Loucy (cell line): ENCODE data around the gene LDLRAD4.
"Not testable (repeated sequence)": the region's sequence is repeated elsewhere in the genome, so short reads cannot be mapped to it uniquely, and the experiment has no call there.

Experiments used
- EZH2phosphoT487 ChIP-seq: fragments of 200-600 bp; IDR thresholded peaks from 2 replicates; pipeline ENCODE4 v1.6.1; 2018; ENCODE audit warnings: antibody characterized with exemption, mild to moderate bottlenecking, moderate library complexity, borderline replicate concordance
- TF ChIP-seq, protein P1 (sequence below): fragments of 200-600 bp; sonication (generic); conservative IDR thresholded peaks from 2 replicates; pipeline ENCODE4 v1.5.1; 2014; ENCODE audit warnings: mild to moderate bottlenecking, antibody characterized with exemption, low read length

DNA sequence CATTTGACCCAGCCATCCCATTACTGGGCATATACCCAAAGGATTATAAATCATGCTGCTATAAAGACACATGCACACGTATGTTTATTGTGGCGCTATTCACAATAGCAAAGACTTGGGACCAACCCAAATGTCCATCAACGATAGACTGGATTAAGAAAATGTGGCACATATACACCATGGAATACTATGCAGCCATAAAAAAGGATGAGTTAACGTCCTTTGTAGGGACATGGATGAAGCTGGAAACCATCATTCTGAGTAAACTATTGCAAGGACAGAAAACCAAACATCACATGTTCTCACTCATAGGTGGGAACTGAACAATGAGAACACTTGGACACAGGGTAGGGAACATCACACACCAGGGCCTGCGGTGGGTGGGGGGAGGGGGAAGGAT, 476.8 kb downstream of the LDLRAD4 start:
- TF ChIP-seq, protein P1, sequence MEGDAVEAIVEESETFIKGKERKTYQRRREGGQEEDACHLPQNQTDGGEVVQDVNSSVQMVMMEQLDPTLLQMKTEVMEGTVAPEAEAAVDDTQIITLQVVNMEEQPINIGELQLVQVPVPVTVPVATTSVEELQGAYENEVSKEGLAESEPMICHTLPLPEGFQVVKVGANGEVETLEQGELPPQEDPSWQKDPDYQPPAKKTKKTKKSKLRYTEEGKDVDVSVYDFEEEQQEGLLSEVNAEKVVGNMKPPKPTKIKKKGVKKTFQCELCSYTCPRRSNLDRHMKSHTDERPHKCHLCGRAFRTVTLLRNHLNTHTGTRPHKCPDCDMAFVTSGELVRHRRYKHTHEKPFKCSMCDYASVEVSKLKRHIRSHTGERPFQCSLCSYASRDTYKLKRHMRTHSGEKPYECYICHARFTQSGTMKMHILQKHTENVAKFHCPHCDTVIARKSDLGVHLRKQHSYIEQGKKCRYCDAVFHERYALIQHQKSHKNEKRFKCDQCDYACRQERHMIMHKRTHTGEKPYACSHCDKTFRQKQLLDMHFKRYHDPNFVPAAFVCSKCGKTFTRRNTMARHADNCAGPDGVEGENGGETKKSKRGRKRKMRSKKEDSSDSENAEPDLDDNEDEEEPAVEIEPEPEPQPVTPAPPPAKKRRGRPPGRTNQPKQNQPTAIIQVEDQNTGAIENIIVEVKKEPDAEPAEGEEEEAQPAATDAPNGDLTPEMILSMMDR: not testable (repeated sequence)
- not testable (repeated sequence) for TF ChIP-seq EZH2phosphoT487
